HFFc6 (cell line): ENCODE data around the gene CABLES1. TPM values are rescaled to one million over a fixed set of nuclear protein-coding genes. Genes with fewer than 3 reads are reported as not detected.
A peak's percentile ranks its signal among the peaks of the same experiment; 100 is the strongest.

Source experiments
- DNase-seq: peaks from one replicate; pipeline ENCODE4 v3.0.0-alpha.2; 2018
- H3K27ac Mint-ChIP-seq: 2 replicates; pipeline ENCODE4 v1.8.0; 2020; ENCODE audit warnings: mild to moderate bottlenecking, mixed read lengths
- H3K27me3 Mint-ChIP-seq: 2 replicates; pipeline ENCODE4 v1.8.0; 2021; ENCODE audit warnings: mild to moderate bottlenecking, moderate library complexity, mixed read lengths; ENCODE audit not compliant: insufficient read depth
- H3K36me3 Mint-ChIP-seq: 2 replicates; pipeline ENCODE4 v1.8.0; 2021; ENCODE audit warnings: low read depth, mixed read lengths
- H3K4me1 Mint-ChIP-seq: 2 replicates; pipeline ENCODE4 v1.8.0; 2020; ENCODE audit warnings: low read depth, mixed read lengths
- H3K4me3 Mint-ChIP-seq: 2 replicates; pipeline ENCODE4 v1.8.0; 2020; ENCODE audit warnings: mild to moderate bottlenecking, moderate library complexity, mixed read lengths
- H3K9me3 Mint-ChIP-seq: 2 replicates; pipeline ENCODE4 v1.8.0; 2020; ENCODE audit warnings: mild to moderate bottlenecking, mixed read lengths
- CTCF ChIP-seq: fragments of 200-600 bp; sonication (generic); IDR thresholded peaks from 2 replicates; pipeline ENCODE4 v1.5.0; 2021; ENCODE audit warnings: antibody characterized with exemption, mild to moderate bottlenecking
- total RNA-seq, 6 experiments: library from RNA; stranded (reverse); fragmentation: NEBNext Ultra II Directional; extraction: Animal tissue kit (Norgen Biotek cat#: 25700); gene quantifications; 2 replicates in 1 of 6; 3 replicates in 5 of 6; pipeline ENCODE4 v1.2.3, GENCODE V29; 2021

CABLES1 gene
- total RNA-seq, 6 experiments from 2014 or later: 6.2 to 9.3 (median 8.5) TPM

GRCh38 chr18:23213200-23213599, 77.9 kb downstream of the CABLES1 start:
- no peaks in the 10 kb centered on the region; the same call in 1 of the 2 replicates for H3K27me3 Mint-ChIP-seq
- no peak for DNase-seq
- H3K4me1 Mint-ChIP-seq: peaks cover 18% of the 10 kb centered on the region
- peaks cover 9% of the 10 kb centered on the region for H3K9me3 Mint-ChIP-seq
- no peak overlapping the region for H3K27ac Mint-ChIP-seq
- no peak for TF ChIP-seq CTCF
- H3K36me3 Mint-ChIP-seq: peaks cover 27% of the 10 kb centered on the region
- no peak overlapping the region for H3K4me3 Mint-ChIP-seq

- DNase-seq: no peak
- no peak overlapping the region for H3K27ac Mint-ChIP-seq
- peaks cover 8% of the 10 kb centered on the region for H3K36me3 Mint-ChIP-seq
- peaks cover 8% of the 10 kb centered on the region for H3K4me1 Mint-ChIP-seq
- H3K27me3 Mint-ChIP-seq: peaks cover 2% of the 10 kb centered on the region
- no peak for TF ChIP-seq CTCF
- no peaks in the 10 kb centered on the region for H3K9me3 Mint-ChIP-seq
- no peak overlapping the region for H3K4me3 Mint-ChIP-seq
Observed at GRCh38 chr18:23217781-23218180, 82.5 kb downstream of the CABLES1 start.

- H3K4me1 Mint-ChIP-seq: peaks cover 11% of the 10 kb centered on the region
- H3K27me3 Mint-ChIP-seq: peaks cover 4% of the 10 kb centered on the region
- DNase-seq: no peak
- no peak overlapping the region for H3K27ac Mint-ChIP-seq
- no peak overlapping the region for H3K4me3 Mint-ChIP-seq
- no peak for TF ChIP-seq CTCF
- H3K36me3 Mint-ChIP-seq: no peaks in the 10 kb centered on the region
- H3K9me3 Mint-ChIP-seq: no peaks in the 10 kb centered on the region
Observed at GRCh38 chr18:23220355-23220754, 85.1 kb downstream of the CABLES1 start.

GRCh38 chr18:23223641-23224040, 88.4 kb downstream of the CABLES1 start:
- no peaks in the 10 kb centered on the region for H3K9me3 Mint-ChIP-seq
- H3K36me3 Mint-ChIP-seq: no peaks in the 10 kb centered on the region
- peaks cover 4% of the 10 kb centered on the region for H3K27me3 Mint-ChIP-seq
- TF ChIP-seq CTCF: no peak
- H3K27ac Mint-ChIP-seq: no peak overlapping the region
- H3K4me1 Mint-ChIP-seq: peaks cover 44% of the 10 kb centered on the region
- no peak overlapping the region for H3K4me3 Mint-ChIP-seq
- DNase-seq: no peak

- TF ChIP-seq CTCF: no peak
- H3K36me3 Mint-ChIP-seq: no peaks in the 10 kb centered on the region
- H3K9me3 Mint-ChIP-seq: no peaks in the 10 kb centered on the region
- H3K27ac Mint-ChIP-seq: peak overlapping the region; percentile 84
- H3K4me1 Mint-ChIP-seq: peaks cover 60% of the 10 kb centered on the region
- peak overlapping the region; percentile 72 for H3K4me3 Mint-ChIP-seq
- H3K27me3 Mint-ChIP-seq: peaks cover 2% of the 10 kb centered on the region; the same call in 1 of the 2 replicates
- DNase-seq: peak; percentile 86
Observed at GRCh38 chr18:23225503-23225902, 90.2 kb downstream of the CABLES1 start.

- TF ChIP-seq CTCF: no peak
- peak; percentile 15 for DNase-seq
- Mint-ChIP-seq H3K9me3 (no peaks in the 10 kb centered on the region), H3K4me1 (peaks cover 68% of the 10 kb centered on the region), H3K27ac (peak overlapping the region; percentile 85), H3K27me3 (peaks cover 5% of the 10 kb centered on the region), H3K36me3 (no peaks in the 10 kb centered on the region), H3K4me3 (peak overlapping the region; percentile 39; the same call in 1 of the 2 replicates)
Observed at GRCh38 chr18:23226391-23226790, 91.1 kb downstream of the CABLES1 start.
